Heart left ventricle (tissue), 13 donors: Measurements from ENCODE around the gene HSD11B2.

Source experiments
- POLR2A ChIP-seq, 2 donors: fragments of 450-650 bp; IDR thresholded peaks; one replicate each; pipeline ENCODE4 v1.6.1; 2017; ENCODE audit warnings: antibody characterized with exemption in 2 of 2, mild to moderate bottlenecking in 2 of 2, moderate library complexity in 2 of 2
- TF ChIP-seq, protein P1 (sequence below), 12 donors: fragments of 200-600 bp; sonication (generic) in 4 of 12; IDR thresholded peaks; one replicate each; pipeline versions ENCODE4 v1.5.0 to v1.8.0; 2018 to 2022; ENCODE audit warnings: antibody characterized with exemption in 12 of 12, mild to moderate bottlenecking in 5 of 12
- donor health status: ischemic (EF 13 %, LVEDD 7.1; RV severe dilation, severe dysfunction).
- donor health status: DM: no; HTN: yes; CAD: no.
- donor health status: DM: no; HTN: no; CAD: no.
- donor health status: ischemic (EF 25% LVEDD 6.9; RV normal size, moderate dysfunction).
- donor health status: ischemic (EF 25% LVEDD 5.7; RV mildly dilated, moderate dysfunction).
- donor health status: ischemic (EF 35%, LVEDD 5.7; RV mildly dilated, moderate dysfunction).
- donor health status: nonischemic (EF 11% LVEDD 7.7; RV severe dilation, severe dysfunction).
- donor health status: DM: yes; HTN: yes; CAD: no.
- donor health status: PGD.
- donor health status: ischemic (EF 29% LVEDD 5.4; RV normal size, mild dysfunction).
- donor health status: nonischemic (EF 23%, LVEDD 6.1; RV moderate dilation, normal function).

DNA sequence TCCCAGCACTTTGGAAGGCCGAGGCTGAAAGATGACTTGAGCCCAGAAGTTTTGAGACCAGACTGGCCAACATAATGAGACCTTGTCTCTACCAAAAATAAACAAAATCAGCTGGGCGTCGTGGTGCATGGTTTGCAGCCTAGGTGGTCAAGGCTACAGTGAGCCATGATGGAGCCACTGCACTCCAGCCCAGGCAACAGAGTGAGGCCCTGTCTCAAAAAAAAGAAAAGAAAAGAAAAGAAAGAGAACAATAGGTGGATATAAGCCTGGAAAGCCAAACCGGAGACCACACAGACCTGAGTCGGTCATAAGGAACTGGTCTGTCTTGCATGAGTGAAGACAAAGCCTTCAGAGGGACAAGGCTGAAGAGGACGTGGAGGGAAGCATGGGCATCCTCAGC lies 35.7 kb downstream of the HSD11B2 start:
- TF ChIP-seq, protein P1, sequence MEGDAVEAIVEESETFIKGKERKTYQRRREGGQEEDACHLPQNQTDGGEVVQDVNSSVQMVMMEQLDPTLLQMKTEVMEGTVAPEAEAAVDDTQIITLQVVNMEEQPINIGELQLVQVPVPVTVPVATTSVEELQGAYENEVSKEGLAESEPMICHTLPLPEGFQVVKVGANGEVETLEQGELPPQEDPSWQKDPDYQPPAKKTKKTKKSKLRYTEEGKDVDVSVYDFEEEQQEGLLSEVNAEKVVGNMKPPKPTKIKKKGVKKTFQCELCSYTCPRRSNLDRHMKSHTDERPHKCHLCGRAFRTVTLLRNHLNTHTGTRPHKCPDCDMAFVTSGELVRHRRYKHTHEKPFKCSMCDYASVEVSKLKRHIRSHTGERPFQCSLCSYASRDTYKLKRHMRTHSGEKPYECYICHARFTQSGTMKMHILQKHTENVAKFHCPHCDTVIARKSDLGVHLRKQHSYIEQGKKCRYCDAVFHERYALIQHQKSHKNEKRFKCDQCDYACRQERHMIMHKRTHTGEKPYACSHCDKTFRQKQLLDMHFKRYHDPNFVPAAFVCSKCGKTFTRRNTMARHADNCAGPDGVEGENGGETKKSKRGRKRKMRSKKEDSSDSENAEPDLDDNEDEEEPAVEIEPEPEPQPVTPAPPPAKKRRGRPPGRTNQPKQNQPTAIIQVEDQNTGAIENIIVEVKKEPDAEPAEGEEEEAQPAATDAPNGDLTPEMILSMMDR (IDR thresholded peaks at IDR 0.05) = no peak
- no peak for TF ChIP-seq POLR2A (IDR thresholded peaks at IDR 0.05)
